HAP-1 (cell line): ENCODE measurements around the gene EPAS1.

Experiments
- DNase-seq, 2 experiments: peaks; one replicate each; pipeline ENCODE4 v3.0.0-alpha.2; 2016 to 2020; ENCODE audit warnings: low spot score in 2 of 2
- H3K27me3 ChIP-seq: fragments of 250-450 bp; sonication (Bioruptor Pico); 2 replicates; pipeline ENCODE4 v1.5.1; 2020; ENCODE audit warnings: low read depth, mild to moderate bottlenecking, moderate library complexity
- H3K36me3 ChIP-seq: fragments of 250-450 bp; sonication (Bioruptor Pico); replicated peaks from 2 replicates; pipeline ENCODE4 v1.5.1; 2020; ENCODE audit warnings: mild to moderate bottlenecking
- H3K4me1 ChIP-seq: fragments of 250-450 bp; sonication (Bioruptor Pico); 2 replicates; pipeline ENCODE4 v1.5.1; 2020; ENCODE audit warnings: mild to moderate bottlenecking
- H3K4me3 ChIP-seq: fragments of 250-450 bp; sonication (Bioruptor Pico); 2 replicates; pipeline ENCODE4 v1.5.1; 2020; ENCODE audit warnings: mild to moderate bottlenecking, moderate library complexity
- H3K9me3 ChIP-seq: fragments of 250-450 bp; sonication (Bioruptor Pico); 2 replicates; pipeline ENCODE4 v1.5.1; 2020; ENCODE audit warnings: mild to moderate bottlenecking, moderate library complexity
- in situ Hi-C: fragments of 300-500 bp; cut with MboI; formaldehyde crosslinking; loops from 3 replicates; pipeline ENCODE4 v1.14.3; 2020; ENCODE audit warnings: low sequenced_read_pairs, inconsistent platforms, mixed read lengths

EPAS1 gene

DNA sequence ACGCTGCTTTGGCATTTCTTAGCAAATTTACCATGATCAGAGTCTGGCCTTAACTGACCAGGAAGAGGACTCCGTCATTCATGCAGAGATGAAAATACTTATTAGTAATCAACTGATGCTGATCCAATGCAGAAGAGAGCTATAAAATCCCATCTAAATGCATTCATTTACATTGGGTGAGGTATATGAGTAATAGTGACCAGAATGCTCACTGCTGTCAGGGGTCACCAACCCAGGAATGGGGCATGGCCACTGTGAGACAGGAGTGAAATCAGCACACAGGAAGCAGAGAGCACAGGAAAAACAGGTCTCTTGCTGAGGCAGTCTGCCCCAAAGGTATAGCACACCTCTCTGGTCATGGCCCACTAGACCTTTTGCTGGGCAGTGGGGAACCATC lies 114.0 kb downstream of the EPAS1 start:
- in situ Hi-C loops, result no loop called here

DNA sequence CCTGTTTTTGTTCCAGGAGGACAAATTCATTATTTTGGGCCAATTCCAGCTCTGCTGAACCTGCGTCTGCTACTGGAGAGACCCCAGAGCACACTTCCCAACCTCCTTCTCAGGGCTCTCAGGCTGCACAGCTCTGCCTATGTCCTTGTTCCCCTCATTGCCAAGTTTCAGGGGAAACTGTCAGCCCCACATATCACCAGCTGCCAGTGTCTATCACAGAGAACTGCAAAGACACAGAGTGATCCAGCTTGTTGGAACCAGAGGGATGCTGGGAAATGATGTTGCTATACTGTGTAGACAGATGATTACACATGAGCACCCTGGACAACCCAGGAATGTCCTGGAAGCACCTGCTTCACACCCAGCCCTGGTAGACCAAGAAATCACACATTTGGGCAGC lies 114.8 kb downstream of the EPAS1 start:
- Histone ChIP-seq H3K4me3 (no peak overlapping the region), H3K9me3 (no peaks in the 10 kb centered on the region), H3K36me3 (no peaks in the 10 kb centered on the region), H3K27me3 (no peaks in the 10 kb centered on the region), H3K4me1 (no peaks in the 10 kb centered on the region)
- DNase-seq, result no peak
- in situ Hi-C loops, result no loop called here

More for the DNA sequence above, 114.0 kb downstream of the EPAS1 start:
- DNase-seq, result no peak
- Histone ChIP-seq H3K9me3 (no peaks in the 10 kb centered on the region), H3K27me3 (no peaks in the 10 kb centered on the region), H3K4me3 (no peak overlapping the region), H3K36me3 (no peaks in the 10 kb centered on the region), H3K4me1 (no peaks in the 10 kb centered on the region)

DNA sequence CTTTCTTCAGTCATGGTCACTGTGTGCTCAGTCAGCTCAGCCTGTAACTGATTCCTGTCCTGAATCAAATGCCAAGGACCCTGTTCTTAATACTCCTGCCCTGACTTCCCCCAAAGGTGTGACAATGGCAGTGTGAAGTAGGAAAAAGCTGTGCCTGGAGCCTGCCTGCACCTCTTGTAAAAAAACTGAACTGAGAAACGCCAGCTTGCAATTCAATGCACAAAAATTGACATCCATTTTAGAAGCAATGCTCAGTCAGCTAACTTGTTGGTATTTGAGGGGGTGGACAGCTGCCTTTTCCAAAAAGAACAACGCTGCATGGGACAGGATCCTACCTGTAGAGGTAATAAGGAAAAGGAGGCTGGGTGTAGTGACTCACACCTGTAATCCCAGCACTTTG lies 115.9 kb downstream of the EPAS1 start:
- in situ Hi-C loops, result no loop called here
- Histone ChIP-seq H3K4me3 (no peak overlapping the region), H3K9me3 (no peaks in the 10 kb centered on the region), H3K36me3 (no peaks in the 10 kb centered on the region), H3K4me1 (no peaks in the 10 kb centered on the region), H3K27me3 (no peaks in the 10 kb centered on the region)
- DNase-seq, result no peak

DNA sequence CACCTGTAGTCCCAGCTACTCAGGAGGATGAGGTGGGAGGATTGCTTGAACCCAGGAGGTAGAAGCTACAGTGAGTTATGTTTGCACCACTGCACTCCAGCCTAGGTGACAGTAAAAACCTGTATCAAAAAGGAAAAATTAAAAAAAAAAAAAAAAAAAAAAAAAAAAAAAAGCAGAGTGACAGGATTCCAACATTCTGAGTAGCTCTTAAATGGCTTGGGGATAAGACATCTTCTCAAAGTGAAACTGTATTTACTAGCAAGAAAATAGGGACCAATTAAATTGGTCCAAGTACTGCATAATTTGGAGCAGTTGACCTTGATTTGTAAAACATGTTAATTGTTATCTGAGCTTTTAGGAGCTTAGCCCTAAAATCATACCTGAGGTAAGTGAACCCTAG lies 116.4 kb downstream of the EPAS1 start:
- in situ Hi-C loops, result no loop called here
- H3K9me3 ChIP-seq, result no peaks in the 10 kb centered on the region
- H3K4me3 ChIP-seq, result no peak overlapping the region
- no peak for DNase-seq
- no peaks in the 10 kb centered on the region for H3K4me1 ChIP-seq
- H3K36me3 ChIP-seq, result no peaks in the 10 kb centered on the region
- no peaks in the 10 kb centered on the region for H3K27me3 ChIP-seq

DNA sequence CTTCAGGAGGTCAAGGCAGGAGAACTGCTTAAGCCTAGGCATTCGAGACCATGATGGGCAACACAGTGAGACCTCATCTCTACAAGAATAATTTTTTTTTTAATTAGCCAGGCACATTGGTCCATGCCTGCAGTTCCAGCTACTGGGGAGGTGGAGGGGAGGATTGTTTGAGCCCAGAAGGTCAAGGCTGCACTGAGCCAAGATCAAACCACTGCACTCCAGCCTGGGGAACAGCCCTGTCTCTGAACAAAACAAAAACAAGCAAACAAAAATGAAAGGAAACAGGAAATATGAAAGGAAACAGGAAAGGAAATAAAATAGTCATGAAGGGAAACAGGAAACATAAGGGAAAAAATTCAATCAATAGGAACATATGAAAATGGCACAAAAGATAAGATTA lies 117.5 kb downstream of the EPAS1 start:
- no peaks in the 10 kb centered on the region for H3K4me1 ChIP-seq
- no peaks in the 10 kb centered on the region for H3K36me3 ChIP-seq
- H3K9me3 ChIP-seq, result no peaks in the 10 kb centered on the region
- no peak overlapping the region for H3K4me3 ChIP-seq
- no peaks in the 10 kb centered on the region for H3K27me3 ChIP-seq
- no peak for DNase-seq
- in situ Hi-C loops, result no loop called here

DNA sequence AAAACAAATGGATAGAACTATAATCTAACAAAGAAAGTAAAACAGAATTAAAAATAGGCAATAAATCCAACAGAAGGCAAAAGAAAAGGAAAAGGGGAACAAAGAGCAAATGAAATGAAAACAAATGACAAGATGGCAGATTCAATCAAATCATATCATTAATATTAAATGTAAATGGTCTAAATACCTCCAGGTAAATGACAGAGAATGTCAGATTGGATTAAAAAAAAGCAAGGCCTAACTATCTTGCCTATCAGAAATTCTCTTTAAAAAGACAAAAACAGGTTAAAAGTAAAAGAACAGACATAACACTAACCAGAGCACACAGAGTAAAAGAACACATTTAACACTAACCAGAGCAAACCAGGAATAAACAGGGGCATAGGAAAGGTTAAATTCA lies 119.1 kb downstream of the EPAS1 start:
- Histone ChIP-seq H3K4me1 (no peaks in the 10 kb centered on the region), H3K9me3 (no peaks in the 10 kb centered on the region), H3K27me3 (no peaks in the 10 kb centered on the region), H3K4me3 (no peak overlapping the region), H3K36me3 (no peaks in the 10 kb centered on the region)
- no peak for DNase-seq
- in situ Hi-C loops, result no loop called here

DNA sequence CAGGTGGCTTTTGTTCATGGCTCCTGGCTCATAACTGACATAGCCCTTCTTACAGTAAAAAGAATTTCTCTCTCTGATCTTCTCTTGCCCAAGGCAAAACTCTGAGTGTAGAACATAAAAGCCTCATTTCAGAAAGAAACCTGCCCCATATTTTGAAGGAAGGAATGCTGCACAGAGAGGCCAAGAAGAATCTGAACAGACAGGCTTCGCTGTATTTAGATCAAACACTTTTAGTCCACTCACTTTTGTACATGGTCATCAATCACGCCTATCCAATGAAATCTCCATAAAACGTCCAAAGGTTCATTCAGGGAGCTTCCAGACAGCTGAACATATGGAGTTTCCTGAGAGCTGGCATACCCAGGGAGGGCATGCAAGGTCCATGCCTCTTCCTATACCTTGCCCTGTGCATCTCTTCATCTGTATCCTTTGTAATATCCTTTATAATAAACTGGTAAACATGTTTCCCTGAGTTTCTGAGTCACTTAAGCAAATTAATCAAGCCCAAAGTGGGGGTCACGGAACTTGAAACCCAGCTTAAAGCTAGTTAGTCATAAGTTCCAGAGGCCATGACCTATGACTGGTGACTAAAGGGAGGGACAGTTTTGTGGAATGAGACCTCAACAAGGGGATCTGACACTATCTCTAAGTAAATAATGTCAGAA lies 119.7 kb downstream of the EPAS1 start:
- Histone ChIP-seq H3K36me3 (no peaks in the 10 kb centered on the region), H3K4me1 (no peaks in the 10 kb centered on the region), H3K4me3 (no peak overlapping the region), H3K27me3 (no peaks in the 10 kb centered on the region), H3K9me3 (no peaks in the 10 kb centered on the region)
- DNase-seq, result no peak
- in situ Hi-C loops, result no loop called here

DNA sequence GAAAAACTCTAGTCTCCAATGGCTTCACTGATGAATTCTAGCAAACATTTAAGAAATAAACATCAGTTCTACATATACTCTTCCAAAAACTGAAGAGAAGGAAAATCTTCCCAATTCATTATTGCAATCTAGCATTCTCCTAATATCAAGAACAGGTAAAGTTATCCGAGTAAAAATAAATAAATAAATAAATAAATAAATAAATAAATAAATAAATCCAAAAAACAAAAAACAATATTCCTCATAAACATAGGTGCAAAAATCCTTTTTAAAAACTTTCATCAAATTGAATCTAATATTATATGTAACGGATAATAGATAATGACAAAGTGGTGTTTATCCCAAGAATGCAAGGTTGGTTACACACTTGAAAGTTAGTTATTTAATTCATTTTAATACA lies 123.7 kb downstream of the EPAS1 start:
- in situ Hi-C loops, result no loop called here
- no peaks in the 10 kb centered on the region for H3K36me3 ChIP-seq
- H3K4me3 ChIP-seq, result no peak overlapping the region
- no peaks in the 10 kb centered on the region for H3K9me3 ChIP-seq
- H3K27me3 ChIP-seq, result no peaks in the 10 kb centered on the region
- no peak for DNase-seq
- no peaks in the 10 kb centered on the region for H3K4me1 ChIP-seq

DNA sequence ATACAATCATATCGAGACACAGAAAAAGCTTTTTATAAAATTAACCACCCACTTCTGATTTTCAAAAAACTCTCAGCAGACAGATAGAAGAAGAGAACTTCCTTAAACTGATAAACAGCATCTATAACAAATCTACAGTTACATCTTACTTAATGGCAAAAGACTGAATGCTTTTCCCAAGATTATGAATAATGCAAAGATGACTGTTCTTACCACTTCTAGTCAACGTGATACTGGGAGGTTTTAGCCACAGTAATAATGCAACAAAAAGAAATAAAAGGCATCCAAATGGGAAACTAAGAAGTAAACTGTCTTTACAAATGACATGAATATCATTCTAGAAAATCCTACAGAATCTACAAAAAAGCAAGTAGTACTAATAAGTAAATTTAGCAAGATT lies 124.2 kb downstream of the EPAS1 start:
- in situ Hi-C loops, result no loop called here
- Histone ChIP-seq H3K27me3 (no peaks in the 10 kb centered on the region), H3K4me1 (no peaks in the 10 kb centered on the region), H3K4me3 (no peak overlapping the region), H3K9me3 (no peaks in the 10 kb centered on the region), H3K36me3 (no peaks in the 10 kb centered on the region)
- DNase-seq, result no peak

DNA sequence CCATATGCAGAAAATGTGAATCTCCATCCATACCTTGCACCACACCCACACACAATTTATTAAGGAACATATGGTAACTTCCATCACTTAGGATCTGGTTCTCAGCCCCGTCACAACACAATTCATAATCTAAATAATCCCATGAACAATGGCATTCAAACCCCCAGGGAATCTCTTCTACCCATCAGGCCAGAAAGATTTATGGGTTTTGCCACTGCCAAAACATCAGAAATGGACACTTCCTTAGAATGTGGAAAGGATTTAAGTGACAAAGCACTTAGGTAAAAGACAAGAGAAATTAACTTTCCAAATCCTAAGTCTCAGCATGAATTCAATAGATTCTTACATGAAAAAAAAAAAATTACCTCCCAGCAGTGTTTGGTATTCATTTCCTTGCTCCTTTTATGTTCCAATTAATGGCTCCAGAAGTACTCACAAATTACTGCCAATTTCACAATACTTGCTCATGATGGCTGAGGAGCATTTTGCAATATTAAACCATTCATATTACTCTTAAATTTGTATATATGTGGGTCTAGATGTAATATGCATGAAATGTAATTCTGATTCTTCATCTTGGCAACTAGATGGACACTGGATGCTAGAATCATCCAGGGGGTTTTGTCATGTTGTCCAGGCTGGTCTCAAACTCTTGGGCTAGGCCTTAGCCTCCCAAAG lies 125.6 kb downstream of the EPAS1 start:
- in situ Hi-C loops, result no loop called here
- H3K27me3 ChIP-seq, result no peaks in the 10 kb centered on the region
- H3K4me3 ChIP-seq, result no peak overlapping the region
- no peaks in the 10 kb centered on the region for H3K9me3 ChIP-seq
- no peaks in the 10 kb centered on the region for H3K36me3 ChIP-seq
- no peak for DNase-seq
- H3K4me1 ChIP-seq, result no peaks in the 10 kb centered on the region

DNA sequence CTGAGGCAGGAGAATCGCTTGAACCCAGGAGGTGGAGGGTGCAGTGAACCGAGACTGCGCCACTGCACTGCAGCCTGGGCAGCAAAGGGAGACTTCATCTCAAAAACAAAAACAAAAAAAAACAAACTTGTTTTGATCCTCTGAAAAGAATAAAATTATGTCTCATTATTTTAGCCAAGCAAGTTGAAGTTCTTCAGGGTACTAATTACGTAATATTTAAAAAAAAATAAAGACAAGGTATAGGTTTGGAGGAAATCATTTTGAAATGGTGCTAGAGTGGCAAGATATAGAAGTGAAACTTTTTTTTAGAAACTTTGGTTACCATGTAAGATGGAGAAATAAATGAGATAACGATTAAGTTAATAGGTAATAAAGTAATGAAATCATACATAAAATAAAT lies 127.7 kb downstream of the EPAS1 start:
- in situ Hi-C loops, result no loop called here
- DNase-seq, result no peak
- H3K27me3 ChIP-seq, result no peaks in the 10 kb centered on the region
- no peaks in the 10 kb centered on the region for H3K9me3 ChIP-seq
- no peak overlapping the region for H3K4me3 ChIP-seq
- no peaks in the 10 kb centered on the region for H3K36me3 ChIP-seq
- no peaks in the 10 kb centered on the region for H3K4me1 ChIP-seq

DNA sequence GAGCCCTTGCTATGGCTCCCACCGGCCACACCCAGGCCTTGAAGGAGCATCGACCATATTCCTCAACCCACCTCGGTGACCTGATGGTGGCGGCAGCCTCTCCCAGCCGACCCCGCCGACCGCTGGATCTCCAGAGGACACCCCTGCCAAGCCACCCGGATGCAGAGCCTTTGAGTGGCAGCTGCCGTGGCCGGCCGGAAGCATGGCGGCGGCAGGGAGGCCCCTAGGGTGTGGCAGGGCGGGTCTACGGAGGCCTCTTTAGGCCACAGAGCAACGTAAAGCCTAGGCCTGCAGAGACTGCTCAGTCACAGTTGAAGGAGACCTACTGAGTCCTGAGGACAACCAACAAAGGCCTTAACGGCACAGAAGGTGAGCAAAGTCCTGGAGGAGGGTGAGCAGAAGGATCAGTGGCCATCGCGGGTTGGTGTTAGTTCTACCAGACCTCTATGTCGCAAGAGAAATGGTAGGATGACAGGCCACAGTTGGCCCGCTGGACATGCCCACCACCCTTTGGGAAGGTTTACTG lies 131.8 kb downstream of the EPAS1 start:
- in situ Hi-C loops, result no loop called here
- H3K27me3 ChIP-seq, result no peaks in the 10 kb centered on the region

DNA sequence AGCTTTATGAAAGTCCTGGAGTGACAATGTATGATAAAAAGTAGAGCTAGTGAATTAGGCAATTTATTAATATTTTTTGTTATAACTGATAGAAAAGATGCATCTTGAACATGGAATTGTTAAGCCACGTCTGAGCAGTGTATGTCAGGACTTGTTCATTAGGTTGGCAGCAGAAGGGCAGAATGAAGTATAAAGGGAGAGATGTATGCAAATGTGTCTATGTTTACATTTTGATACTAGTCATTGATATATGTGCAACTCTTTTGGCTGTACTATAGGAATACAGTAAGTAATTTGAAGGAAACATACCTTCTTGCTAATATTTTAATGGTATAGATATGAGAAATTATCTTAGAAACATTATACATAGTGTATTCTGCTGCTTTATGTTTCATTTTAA lies 133.2 kb downstream of the EPAS1 start:
- Histone ChIP-seq H3K9me3 (no peaks in the 10 kb centered on the region), H3K36me3 (no peaks in the 10 kb centered on the region), H3K27me3 (no peaks in the 10 kb centered on the region), H3K4me1 (no peaks in the 10 kb centered on the region), H3K4me3 (no peak overlapping the region)
- in situ Hi-C loops, result no loop called here
- no peak for DNase-seq

More for the DNA sequence above, 131.8 kb downstream of the EPAS1 start:
- Histone ChIP-seq H3K4me3 (no peak overlapping the region), H3K36me3 (no peaks in the 10 kb centered on the region), H3K9me3 (no peaks in the 10 kb centered on the region), H3K4me1 (no peaks in the 10 kb centered on the region)
- DNase-seq, result no peak

DNA sequence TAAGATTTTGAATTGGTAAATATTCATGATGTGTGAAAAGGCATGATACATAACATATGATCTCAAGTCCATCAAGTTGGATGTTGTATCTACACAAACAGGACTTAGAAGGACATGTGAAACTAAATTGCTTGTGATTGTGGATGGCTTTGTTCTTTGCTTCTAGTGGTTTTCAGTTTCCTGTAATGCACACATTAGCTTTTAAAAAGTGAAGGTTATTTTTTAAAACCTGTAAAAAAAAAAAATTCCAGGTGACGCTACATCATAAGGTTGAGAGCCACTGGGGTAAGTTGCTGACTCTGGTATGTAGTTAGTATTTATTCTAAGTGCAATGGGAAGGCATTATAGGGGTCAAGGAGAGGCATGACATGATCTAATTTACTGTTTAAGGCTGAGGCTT lies 133.8 kb downstream of the EPAS1 start:
- Histone ChIP-seq H3K36me3 (no peaks in the 10 kb centered on the region), H3K4me3 (no peak overlapping the region), H3K9me3 (no peaks in the 10 kb centered on the region), H3K4me1 (no peaks in the 10 kb centered on the region), H3K27me3 (no peaks in the 10 kb centered on the region)
- in situ Hi-C loops, result no loop called here
- no peak for DNase-seq
